GM18907 (cell line): ENCODE data around the gene MATK.
"Not testable (repeated sequence)": the region's sequence is repeated elsewhere in the genome, so short reads cannot be mapped to it uniquely, and the experiment has no call there.

ENCODE experiments used
- ATAC-seq: cut with Tn5 transposase; IDR thresholded peaks from one replicate; pipeline ENCODE4 v1.9.1; 2021; ENCODE audit warnings: mild to moderate bottlenecking, moderate library complexity; ENCODE audit not compliant: unreplicated experiment

MATK gene

GRCh38 chr19:3773814-3774515, 12.2 kb downstream of the MATK start:
- ATAC-seq: no peak

- ATAC-seq: no peak
These were observed 14.2 kb downstream of the MATK start, which contains the start of gene RAX2 for GRCh38 chr19:3771906-3772455. Gene RAX2, minus strand, starts transcription at chr19:3772228. Its CDS starts 486 bp downstream, at chr19:3771742.

GRCh38 chr19:3771000-3771905, 14.9 kb downstream of the MATK start:
- ATAC-seq: no peak

GRCh38 chr19:3770136-3770999, 15.8 kb downstream of the MATK start:
- no peak for ATAC-seq

- ATAC-seq: no peak
These were observed 16.7 kb downstream of the MATK start for GRCh38 chr19:3769494-3769893.

GRCh38 chr19:3768748-3769099, 17.5 kb downstream of the MATK start:
- no peak for ATAC-seq

GRCh38 chr19:3768015-3768747, 18.0 kb downstream of the MATK start:
- ATAC-seq: no peak

GRCh38 chr19:3767050-3767449, 19.1 kb downstream of the MATK start:
- ATAC-seq: no peak

- ATAC-seq: no peak
These were observed 19.7 kb downstream of the MATK start for GRCh38 chr19:3766520-3766919.

GRCh38 chr19:3765757-3766156, 20.4 kb downstream of the MATK start:
- not testable (repeated sequence) for ATAC-seq

GRCh38 chr19:3765121-3765520, 21.1 kb downstream of the MATK start:
- ATAC-seq: no peak

- peak; percentile 69 for ATAC-seq
These were observed 23.4 kb downstream of the MATK start, which contains the start of gene MRPL54 for GRCh38 chr19:3762501-3763459. Gene MRPL54, plus strand, starts transcription at chr19:3762682. Its CDS starts 19 bp downstream, at chr19:3762701.

GRCh38 chr19:3762130-3762473, 24.1 kb downstream of the MATK start:
- ATAC-seq: no peak

- ATAC-seq: peak; percentile 50
These were observed 24.6 kb downstream of the MATK start, which contains the start of gene APBA3 for GRCh38 chr19:3761382-3762129. Gene APBA3, minus strand, starts transcription at chr19:3761692. Its CDS starts 1,428 bp downstream, at chr19:3760264.

- ATAC-seq: no peak
These were observed 25.3 kb downstream of the MATK start for GRCh38 chr19:3760871-3761361.

- no peak for ATAC-seq
These were observed 26.5 kb downstream of the MATK start for GRCh38 chr19:3759482-3760254.

GRCh38 chr19:3758297-3758696, 27.9 kb downstream of the MATK start:
- ATAC-seq: not testable (repeated sequence)
